Measurements from ENCODE around the gene DAG1.
"Not testable (repeated sequence)": the region's sequence is repeated elsewhere in the genome, so short reads cannot be mapped to it uniquely, and the experiment has no call there.

Gene DAG1

GRCh38 chr3:49470714-49471420, 800 bp downstream of the DAG1 start:
- H3K4me3 ChIP-seq (ENCODE audit: low read depth in 1 of 2, low read length in 2 of 2), result peak overlapping the region; percentile 88 to 91
- H3K27ac ChIP-seq (ENCODE audit: low read depth, low read length), result peak overlapping the region; percentile 98
- peaks cover 25 to 29% of the 10 kb centered on the region in 2 donors for H3K4me1 ChIP-seq (ENCODE audit: control insufficient read depth in 1 of 2, insufficient read depth in 2 of 2, low read length in 2 of 2)
- no peaks in the 10 kb centered on the region for H3K27me3 ChIP-seq (ENCODE audit: control insufficient read depth in 1 of 2, insufficient read depth in 2 of 2, low read length in 2 of 2)
- peak overlapping the region; percentile 93 to 96 for H3K9ac ChIP-seq (ENCODE audit: low read depth in 1 of 2, low read length in 2 of 2)
- no peaks in the 10 kb centered on the region for H3K9me3 ChIP-seq (ENCODE audit: control insufficient read depth in 1 of 2, low read length in 2 of 2)
- H3K36me3 ChIP-seq (ENCODE audit: control insufficient read depth in 1 of 2, insufficient read depth in 2 of 2, low read length in 2 of 2), result no peaks in the 10 kb centered on the region

- Histone ChIP-seq H3K9ac (ENCODE audit: low read depth in 1 of 2, low read length in 2 of 2) (peak overlapping the region; percentile 93 to 96), H3K9me3 (ENCODE audit: control insufficient read depth in 1 of 2, low read length in 2 of 2) (no peaks in the 10 kb centered on the region), H3K27me3 (ENCODE audit: control insufficient read depth in 1 of 2, insufficient read depth in 2 of 2, low read length in 2 of 2) (no peaks in the 10 kb centered on the region), H3K36me3 (ENCODE audit: control insufficient read depth in 1 of 2, insufficient read depth in 2 of 2, low read length in 2 of 2) (no peaks in the 10 kb centered on the region), H3K27ac (ENCODE audit: low read depth, low read length) (no peak overlapping the region), H3K4me3 (ENCODE audit: low read depth in 1 of 2, low read length in 2 of 2) (peak overlapping the region; percentile 88 to 91), H3K4me1 (ENCODE audit: control insufficient read depth in 1 of 2, insufficient read depth in 2 of 2, low read length in 2 of 2) (peaks cover 19 to 24% of the 10 kb centered on the region in 2 donors)
Observed at GRCh38 chr3:49471856-49472495, 1.9 kb downstream of the DAG1 start.

- Histone ChIP-seq H3K4me1 (ENCODE audit: control insufficient read depth in 1 of 2, insufficient read depth in 2 of 2, low read length in 2 of 2) (peaks cover 8% of the 10 kb centered on the region in 2 donors), H3K9ac (ENCODE audit: low read depth in 1 of 2, low read length in 2 of 2) (no peak overlapping the region), H3K9me3 (ENCODE audit: control insufficient read depth in 1 of 2, low read length in 2 of 2) (no peaks in the 10 kb centered on the region), H3K36me3 (ENCODE audit: control insufficient read depth in 1 of 2, insufficient read depth in 2 of 2, low read length in 2 of 2) (peaks cover 6 to 12% of the 10 kb centered on the region in 2 donors), H3K27me3 (ENCODE audit: control insufficient read depth in 1 of 2, insufficient read depth in 2 of 2, low read length in 2 of 2) (no peaks in the 10 kb centered on the region), H3K27ac (ENCODE audit: low read depth, low read length) (no peak overlapping the region), H3K4me3 (ENCODE audit: low read depth in 1 of 2, low read length in 2 of 2) (no peak overlapping the region)
Observed at GRCh38 chr3:49476563-49476962, 6.5 kb downstream of the DAG1 start.

DNA sequence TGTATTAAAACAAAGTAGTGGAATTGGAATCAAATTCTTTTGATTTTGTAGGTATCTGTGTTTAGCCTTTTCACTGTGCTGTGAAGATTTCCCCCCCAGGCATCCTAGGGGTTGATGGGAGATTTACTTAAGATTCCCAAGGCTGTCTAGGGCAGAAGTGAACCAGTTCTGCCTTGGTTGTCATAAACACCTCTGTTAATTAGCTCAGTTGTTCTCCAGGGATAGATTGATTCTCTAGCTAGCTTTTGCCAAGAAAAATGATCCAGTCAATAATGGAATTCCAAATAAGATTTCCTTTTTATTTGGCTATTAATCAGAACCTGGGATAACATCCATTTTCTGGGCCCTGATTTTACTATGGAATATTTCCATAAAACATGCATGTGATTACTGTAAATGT, 12.7 kb downstream of the DAG1 start:
- H3K4me3 ChIP-seq (ENCODE audit: low read depth in 1 of 2, low read length in 2 of 2), result no peak overlapping the region
- no peak overlapping the region for H3K9ac ChIP-seq (ENCODE audit: low read depth in 1 of 2, low read length in 2 of 2)
- no peak overlapping the region for H3K27ac ChIP-seq (ENCODE audit: low read depth, low read length)
- peaks cover 0 to 3% of the 10 kb centered on the region in 2 donors for H3K4me1 ChIP-seq (ENCODE audit: control insufficient read depth in 1 of 2, insufficient read depth in 2 of 2, low read length in 2 of 2)
- H3K36me3 ChIP-seq (ENCODE audit: control insufficient read depth in 1 of 2, insufficient read depth in 2 of 2, low read length in 2 of 2), result peaks cover 6 to 8% of the 10 kb centered on the region in 2 donors
- no peaks in the 10 kb centered on the region for H3K9me3 ChIP-seq (ENCODE audit: control insufficient read depth in 1 of 2, low read length in 2 of 2)
- no peaks in the 10 kb centered on the region for H3K27me3 ChIP-seq (ENCODE audit: control insufficient read depth in 1 of 2, insufficient read depth in 2 of 2, low read length in 2 of 2)

- no peak overlapping the region for H3K27ac ChIP-seq (ENCODE audit: low read depth, low read length)
- H3K9ac ChIP-seq (ENCODE audit: low read depth in 1 of 2, low read length in 2 of 2), result no peak overlapping the region
- peaks cover 12 to 19% of the 10 kb centered on the region in 2 donors for H3K36me3 ChIP-seq (ENCODE audit: control insufficient read depth in 1 of 2, insufficient read depth in 2 of 2, low read length in 2 of 2)
- no peaks in the 10 kb centered on the region for H3K9me3 ChIP-seq (ENCODE audit: control insufficient read depth in 1 of 2, low read length in 2 of 2)
- H3K4me3 ChIP-seq (ENCODE audit: low read depth in 1 of 2, low read length in 2 of 2), result no peak overlapping the region
- H3K27me3 ChIP-seq (ENCODE audit: control insufficient read depth in 1 of 2, insufficient read depth in 2 of 2, low read length in 2 of 2), result no peaks in the 10 kb centered on the region
- H3K4me1 ChIP-seq (ENCODE audit: control insufficient read depth in 1 of 2, insufficient read depth in 2 of 2, low read length in 2 of 2), result peaks cover 0 to 3% of the 10 kb centered on the region in 2 donors
Observed at GRCh38 chr3:49484471-49484870, 14.4 kb downstream of the DAG1 start.

DNA sequence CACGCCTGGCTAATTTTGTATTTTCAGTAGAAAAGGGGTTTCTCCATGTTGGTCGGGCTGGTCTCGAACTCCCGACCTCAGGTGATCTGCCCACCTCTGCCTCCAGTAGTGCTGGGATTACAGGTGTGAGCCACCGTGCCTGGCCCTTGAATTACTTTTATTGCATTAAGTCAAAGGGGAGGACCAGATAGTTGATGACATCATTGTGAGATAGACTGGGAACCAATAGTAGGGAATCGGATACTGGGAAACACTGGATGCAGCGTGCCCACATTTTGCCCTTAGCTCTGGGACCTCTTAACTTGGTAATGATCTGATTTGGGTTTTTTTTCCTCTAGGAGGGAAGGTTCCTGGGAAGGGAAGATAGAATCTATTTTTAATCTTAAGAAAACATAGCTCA, 19.2 kb downstream of the DAG1 start:
- Histone ChIP-seq H3K4me3 (ENCODE audit: low read depth in 1 of 2, low read length in 2 of 2) (no peak overlapping the region), H3K36me3 (ENCODE audit: control insufficient read depth in 1 of 2, insufficient read depth in 2 of 2, low read length in 2 of 2) (peaks cover 6 to 24% of the 10 kb centered on the region in 2 donors), H3K4me1 (ENCODE audit: control insufficient read depth in 1 of 2, insufficient read depth in 2 of 2, low read length in 2 of 2) (peaks cover 0 to 3% of the 10 kb centered on the region in 2 donors), H3K9me3 (ENCODE audit: control insufficient read depth in 1 of 2, low read length in 2 of 2) (no peaks in the 10 kb centered on the region), H3K9ac (ENCODE audit: low read depth in 1 of 2, low read length in 2 of 2) (no peak overlapping the region), H3K27ac (ENCODE audit: low read depth, low read length) (no peak overlapping the region), H3K27me3 (ENCODE audit: control insufficient read depth in 1 of 2, insufficient read depth in 2 of 2, low read length in 2 of 2) (no peaks in the 10 kb centered on the region)

GRCh38 chr3:49492969-49493368, 22.9 kb downstream of the DAG1 start:
- no peak overlapping the region for H3K27ac ChIP-seq (ENCODE audit: low read depth, low read length)

GRCh38 chr3:49493901-49494300, 23.8 kb downstream of the DAG1 start:
- Histone ChIP-seq H3K9me3 (ENCODE audit: control insufficient read depth in 1 of 2, low read length in 2 of 2) (no peaks in the 10 kb centered on the region), H3K4me1 (ENCODE audit: control insufficient read depth in 1 of 2, insufficient read depth in 2 of 2, low read length in 2 of 2) (peaks cover 5 to 15% of the 10 kb centered on the region in 2 donors), H3K36me3 (ENCODE audit: control insufficient read depth in 1 of 2, insufficient read depth in 2 of 2, low read length in 2 of 2) (peaks cover 0 to 15% of the 10 kb centered on the region in 2 donors), H3K9ac (ENCODE audit: low read depth in 1 of 2, low read length in 2 of 2) (no peak overlapping the region), H3K27me3 (ENCODE audit: control insufficient read depth in 1 of 2, insufficient read depth in 2 of 2, low read length in 2 of 2) (no peaks in the 10 kb centered on the region), H3K27ac (ENCODE audit: low read depth, low read length) (no peak overlapping the region), H3K4me3 (ENCODE audit: low read depth in 1 of 2, low read length in 2 of 2) (no peak overlapping the region)

More at GRCh38 chr3:49492969-49493368, 22.9 kb downstream of the DAG1 start:
- Histone ChIP-seq H3K4me3 (ENCODE audit: low read depth in 1 of 2, low read length in 2 of 2) (no peak overlapping the region), H3K9me3 (ENCODE audit: control insufficient read depth in 1 of 2, low read length in 2 of 2) (no peaks in the 10 kb centered on the region), H3K27me3 (ENCODE audit: control insufficient read depth in 1 of 2, insufficient read depth in 2 of 2, low read length in 2 of 2) (no peaks in the 10 kb centered on the region), H3K9ac (ENCODE audit: low read depth in 1 of 2, low read length in 2 of 2) (no peak overlapping the region), H3K4me1 (ENCODE audit: control insufficient read depth in 1 of 2, insufficient read depth in 2 of 2, low read length in 2 of 2) (peaks cover 2 to 11% of the 10 kb centered on the region in 2 donors), H3K36me3 (ENCODE audit: control insufficient read depth in 1 of 2, insufficient read depth in 2 of 2, low read length in 2 of 2) (peaks cover 4 to 20% of the 10 kb centered on the region in 2 donors)

- H3K27me3 ChIP-seq (ENCODE audit: control insufficient read depth in 1 of 2, insufficient read depth in 2 of 2, low read length in 2 of 2), result no peaks in the 10 kb centered on the region
- H3K36me3 ChIP-seq (ENCODE audit: control insufficient read depth in 1 of 2, insufficient read depth in 2 of 2, low read length in 2 of 2), result peaks cover 0 to 11% of the 10 kb centered on the region in 2 donors
- H3K9me3 ChIP-seq (ENCODE audit: control insufficient read depth in 1 of 2, low read length in 2 of 2), result no peaks in the 10 kb centered on the region
- peaks cover 11 to 20% of the 10 kb centered on the region in 2 donors for H3K4me1 ChIP-seq (ENCODE audit: control insufficient read depth in 1 of 2, insufficient read depth in 2 of 2, low read length in 2 of 2)
- H3K4me3 ChIP-seq (ENCODE audit: low read depth in 1 of 2, low read length in 2 of 2), result no peak overlapping the region
- H3K27ac ChIP-seq (ENCODE audit: low read depth, low read length), result no peak overlapping the region
- H3K9ac ChIP-seq (ENCODE audit: low read depth in 1 of 2, low read length in 2 of 2), result no peak overlapping the region
Observed at GRCh38 chr3:49495023-49495422, 25.0 kb downstream of the DAG1 start.

DNA sequence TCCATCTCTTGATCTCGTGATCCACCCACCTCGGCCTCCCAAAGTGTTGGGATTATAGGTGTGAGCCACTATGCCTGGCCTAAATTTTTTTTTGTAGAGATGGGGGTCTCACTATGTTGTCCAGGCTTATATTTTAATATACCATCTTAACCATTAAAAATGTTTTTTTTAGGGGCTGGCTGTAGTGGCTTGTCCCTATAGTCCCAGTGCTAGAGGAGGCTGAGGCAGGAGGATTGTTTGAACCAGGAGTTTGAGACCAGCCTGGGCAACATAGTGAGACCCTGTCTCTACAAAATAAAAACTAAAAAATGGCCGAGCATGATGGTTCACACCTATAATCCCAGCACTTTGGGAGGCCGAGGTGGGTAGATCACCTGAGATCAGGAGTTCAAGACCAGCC, 26.8 kb downstream of the DAG1 start:
- H3K36me3 ChIP-seq (ENCODE audit: control insufficient read depth in 1 of 2, insufficient read depth in 2 of 2, low read length in 2 of 2), result peaks cover 0 to 11% of the 10 kb centered on the region in 2 donors
- not testable (repeated sequence) for H3K4me3 ChIP-seq (ENCODE audit: low read depth in 1 of 2, low read length in 2 of 2); H3K27me3 ChIP-seq (ENCODE audit: control insufficient read depth in 1 of 2, insufficient read depth in 2 of 2, low read length in 2 of 2); H3K9me3 ChIP-seq (ENCODE audit: control insufficient read depth in 1 of 2, low read length in 2 of 2); H3K9ac ChIP-seq (ENCODE audit: low read depth in 1 of 2, low read length in 2 of 2); H3K27ac ChIP-seq (ENCODE audit: low read depth, low read length)
- peaks cover 24 to 33% of the 10 kb centered on the region in 2 donors for H3K4me1 ChIP-seq (ENCODE audit: control insufficient read depth in 1 of 2, insufficient read depth in 2 of 2, low read length in 2 of 2)

Measured in duodenal mucosa (tissue), 2 donors.